Measurements from ENCODE around the gene ZBTB12.

DNA sequence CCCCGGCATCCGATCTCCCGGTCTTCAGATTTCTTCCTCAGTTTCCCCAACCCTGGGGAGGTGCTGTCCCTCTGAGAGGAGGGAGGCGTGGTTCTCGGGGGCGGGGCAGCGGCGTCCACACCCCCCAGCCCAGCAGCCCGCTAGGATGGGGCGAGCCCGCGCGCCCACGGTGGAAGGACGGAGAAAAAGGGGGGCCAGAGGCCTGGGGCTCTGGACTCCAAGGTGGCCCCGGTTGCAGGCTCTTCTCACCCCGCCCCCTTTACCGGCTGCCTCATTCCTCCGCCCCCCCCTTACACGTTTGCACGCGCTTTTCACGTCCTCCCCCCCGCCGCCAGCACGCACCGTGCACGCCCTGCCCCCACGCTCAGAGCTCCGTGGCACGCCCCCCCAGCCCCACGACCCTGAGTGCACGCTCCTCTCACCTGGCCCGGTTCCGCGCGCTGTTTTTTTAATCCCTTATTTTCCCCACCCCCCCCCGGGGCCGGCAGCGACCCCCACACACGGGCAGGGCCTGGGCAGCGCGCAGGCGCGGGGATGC lies 402 bp downstream of the ZBTB12 start:
- TF ChIP-seq POLR2A (IDR thresholded peaks at IDR 0.05; ENCODE audit: low read depth, low read length) (no peak), RFX5 (IDR thresholded peaks at IDR 0.05; ENCODE audit: low read depth, low read length) (no peak), BHLHE40 (IDR thresholded peaks at IDR 0.05; ENCODE audit: low read depth, low read length) (no peak), CEBPB (IDR thresholded peaks at IDR 0.05; ENCODE audit: low read depth, low read length) (no peak), MAFK (IDR thresholded peaks at IDR 0.05; ENCODE audit: low read depth, low read length) (no peak), MXI1 (IDR thresholded peaks at IDR 0.05; ENCODE audit: borderline replicate concordance, low read depth, low read length) (peak; percentile 29; the same call in 1 of the 2 replicates), RCOR1 (IDR thresholded peaks at IDR 0.05; ENCODE audit: insufficient replicate concordance, low read length) (no peak), FOS (IDR thresholded peaks at IDR 0.05; ENCODE audit: low read depth, low read length) (no peak), RAD21 (IDR thresholded peaks at IDR 0.05; ENCODE audit: low read length) (no peak)
- TF ChIP-seq, protein P1, sequence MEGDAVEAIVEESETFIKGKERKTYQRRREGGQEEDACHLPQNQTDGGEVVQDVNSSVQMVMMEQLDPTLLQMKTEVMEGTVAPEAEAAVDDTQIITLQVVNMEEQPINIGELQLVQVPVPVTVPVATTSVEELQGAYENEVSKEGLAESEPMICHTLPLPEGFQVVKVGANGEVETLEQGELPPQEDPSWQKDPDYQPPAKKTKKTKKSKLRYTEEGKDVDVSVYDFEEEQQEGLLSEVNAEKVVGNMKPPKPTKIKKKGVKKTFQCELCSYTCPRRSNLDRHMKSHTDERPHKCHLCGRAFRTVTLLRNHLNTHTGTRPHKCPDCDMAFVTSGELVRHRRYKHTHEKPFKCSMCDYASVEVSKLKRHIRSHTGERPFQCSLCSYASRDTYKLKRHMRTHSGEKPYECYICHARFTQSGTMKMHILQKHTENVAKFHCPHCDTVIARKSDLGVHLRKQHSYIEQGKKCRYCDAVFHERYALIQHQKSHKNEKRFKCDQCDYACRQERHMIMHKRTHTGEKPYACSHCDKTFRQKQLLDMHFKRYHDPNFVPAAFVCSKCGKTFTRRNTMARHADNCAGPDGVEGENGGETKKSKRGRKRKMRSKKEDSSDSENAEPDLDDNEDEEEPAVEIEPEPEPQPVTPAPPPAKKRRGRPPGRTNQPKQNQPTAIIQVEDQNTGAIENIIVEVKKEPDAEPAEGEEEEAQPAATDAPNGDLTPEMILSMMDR (conservative IDR thresholded peaks at IDR 0.05; ENCODE audit: low read depth, low read length): no peak
- TF ChIP-seq, protein P2, sequence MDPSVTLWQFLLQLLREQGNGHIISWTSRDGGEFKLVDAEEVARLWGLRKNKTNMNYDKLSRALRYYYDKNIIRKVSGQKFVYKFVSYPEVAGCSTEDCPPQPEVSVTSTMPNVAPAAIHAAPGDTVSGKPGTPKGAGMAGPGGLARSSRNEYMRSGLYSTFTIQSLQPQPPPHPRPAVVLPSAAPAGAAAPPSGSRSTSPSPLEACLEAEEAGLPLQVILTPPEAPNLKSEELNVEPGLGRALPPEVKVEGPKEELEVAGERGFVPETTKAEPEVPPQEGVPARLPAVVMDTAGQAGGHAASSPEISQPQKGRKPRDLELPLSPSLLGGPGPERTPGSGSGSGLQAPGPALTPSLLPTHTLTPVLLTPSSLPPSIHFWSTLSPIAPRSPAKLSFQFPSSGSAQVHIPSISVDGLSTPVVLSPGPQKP (IDR thresholded peaks at IDR 0.05; ENCODE audit: borderline replicate concordance, low read depth, low read length): no peak
- TF ChIP-seq, protein P3, sequence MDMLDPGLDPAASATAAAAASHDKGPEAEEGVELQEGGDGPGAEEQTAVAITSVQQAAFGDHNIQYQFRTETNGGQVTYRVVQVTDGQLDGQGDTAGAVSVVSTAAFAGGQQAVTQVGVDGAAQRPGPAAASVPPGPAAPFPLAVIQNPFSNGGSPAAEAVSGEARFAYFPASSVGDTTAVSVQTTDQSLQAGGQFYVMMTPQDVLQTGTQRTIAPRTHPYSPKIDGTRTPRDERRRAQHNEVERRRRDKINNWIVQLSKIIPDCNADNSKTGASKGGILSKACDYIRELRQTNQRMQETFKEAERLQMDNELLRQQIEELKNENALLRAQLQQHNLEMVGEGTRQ (IDR thresholded peaks at IDR 0.05; ENCODE audit: low read depth, low read length): no peak

Measured in IMR-90 (cell line).